ENCODE results near the gene C1QL3. TPM values are rescaled to one million over a fixed set of nuclear protein-coding genes. Genes with fewer than 3 reads are reported as not detected.

Gene C1QL3
- total and polyA plus RNA-seq, 2 of the 4 experiments (the other 2 are of a cell fraction): not detected

- ATAC-seq (ENCODE audit: low read depth): no peak
- Histone ChIP-seq H4K91ac (ENCODE audit: insufficient read depth, low read depth, low read length) (no peak overlapping the region), H4K8ac (ENCODE audit: low read depth in 2 of 2, low read length in 2 of 2) (no peak overlapping the region), H2BK20ac (ENCODE audit: low read depth, low read length) (no peak overlapping the region), H3K4me3 (ENCODE audit: insufficient read depth, low read depth, low read length) (no peak overlapping the region), H3K27me3 (ENCODE audit: control insufficient read depth, insufficient read depth, low read length) (no peaks in the 10 kb centered on the region), H3K56ac (ENCODE audit: extremely low read depth, insufficient read depth, low read length) (no peak overlapping the region), H2BK15ac (ENCODE audit: low read depth, low read length) (no peak overlapping the region), H3K9me1 (ENCODE audit: insufficient read depth, low read length) (no peaks in the 10 kb centered on the region), H3K18ac (ENCODE audit: low read depth, low read length) (no peak overlapping the region), H3K4me1 (ENCODE audit: control insufficient read depth, insufficient read depth, low read length) (no peaks in the 10 kb centered on the region), H3K36me3 (ENCODE audit: control insufficient read depth, insufficient read depth, low read length) (no peaks in the 10 kb centered on the region), H2BK5ac (ENCODE audit: low read depth, low read length, poor library complexity, severe bottlenecking) (no peak overlapping the region), H2AK5ac (ENCODE audit: low read depth, low read length) (no peak overlapping the region), H3K23ac (ENCODE audit: low read depth, low read length) (no peak overlapping the region), H3K14ac (replicated peaks; ENCODE audit: low read depth, low read length) (no peak overlapping the region), H4K5ac (ENCODE audit: low read depth, low read length) (no peak overlapping the region), H3K9ac (ENCODE audit: low read depth, low read length) (no peak overlapping the region), H3K9me3 (ENCODE audit: control insufficient read depth, insufficient read depth, low read length) (no peaks in the 10 kb centered on the region), H3K79me1 (ENCODE audit: low read depth in 1 of 2, low read length in 2 of 2) (no peaks in the 10 kb centered on the region), H4K20me1 (ENCODE audit: insufficient read depth, low read length) (no peaks in the 10 kb centered on the region), H2BK120ac (ENCODE audit: low read depth, low read length) (no peak overlapping the region), H2AFZ (replicated peaks; ENCODE audit: low read length, poor library complexity) (no peak overlapping the region), H2AK9ac (replicated peaks; ENCODE audit: low read depth, low read length, poor library complexity) (no peak overlapping the region), H3K27ac (ENCODE audit: insufficient read depth, low read length) (no peak overlapping the region), H3K4me2 (ENCODE audit: low read depth, low read length) (no peak overlapping the region), H3K4ac (ENCODE audit: low read depth, low read length) (no peak overlapping the region)
- intact Hi-C loops (cut with micrococcal nuclease) (no loop called here), in situ Hi-C loops (cut with MboI; ENCODE audit: low sequenced_read_pairs) (no loop called here), dilution Hi-C loops (cut with HindIII; ENCODE audit: low sequenced_read_pairs, unreplicated experiment) (no loop called here)
- DNase-seq: no peak
- ChIA-PET CTCF (no interaction called here), POLR2A (ENCODE audit: unreplicated experiment) (interaction anchor here (0.6 kb wide), 1 partner anchor 15 kb away, joined by 7 read pairs; no protein-coding TSS in a partner anchor)
- TF ChIP-seq, protein P1, sequence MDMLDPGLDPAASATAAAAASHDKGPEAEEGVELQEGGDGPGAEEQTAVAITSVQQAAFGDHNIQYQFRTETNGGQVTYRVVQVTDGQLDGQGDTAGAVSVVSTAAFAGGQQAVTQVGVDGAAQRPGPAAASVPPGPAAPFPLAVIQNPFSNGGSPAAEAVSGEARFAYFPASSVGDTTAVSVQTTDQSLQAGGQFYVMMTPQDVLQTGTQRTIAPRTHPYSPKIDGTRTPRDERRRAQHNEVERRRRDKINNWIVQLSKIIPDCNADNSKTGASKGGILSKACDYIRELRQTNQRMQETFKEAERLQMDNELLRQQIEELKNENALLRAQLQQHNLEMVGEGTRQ (IDR thresholded peaks at IDR 0.05; ENCODE audit: low read depth, low read length): no peak
- TF ChIP-seq CEBPB (IDR thresholded peaks at IDR 0.05; ENCODE audit: low read depth, low read length) (no peak), RAD21 (IDR thresholded peaks at IDR 0.05; ENCODE audit: low read length) (no peak), CHD1 (IDR thresholded peaks at IDR 0.05; ENCODE audit: low read depth, low read length) (no peak)
- TF ChIP-seq, protein P2, sequence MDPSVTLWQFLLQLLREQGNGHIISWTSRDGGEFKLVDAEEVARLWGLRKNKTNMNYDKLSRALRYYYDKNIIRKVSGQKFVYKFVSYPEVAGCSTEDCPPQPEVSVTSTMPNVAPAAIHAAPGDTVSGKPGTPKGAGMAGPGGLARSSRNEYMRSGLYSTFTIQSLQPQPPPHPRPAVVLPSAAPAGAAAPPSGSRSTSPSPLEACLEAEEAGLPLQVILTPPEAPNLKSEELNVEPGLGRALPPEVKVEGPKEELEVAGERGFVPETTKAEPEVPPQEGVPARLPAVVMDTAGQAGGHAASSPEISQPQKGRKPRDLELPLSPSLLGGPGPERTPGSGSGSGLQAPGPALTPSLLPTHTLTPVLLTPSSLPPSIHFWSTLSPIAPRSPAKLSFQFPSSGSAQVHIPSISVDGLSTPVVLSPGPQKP (IDR thresholded peaks at IDR 0.05; ENCODE audit: borderline replicate concordance, low read depth, low read length): no peak
- WGBS, 2 experiments (ENCODE audit: extremely low coverage in 2 of 2, insufficient read length in 1 of 2): no CpG with 5 or more reads among the region's 4 CpGs
- no TSS peak for BruUV-seq (replicated peaks)
These were observed 42.9 kb downstream of the C1QL3 start for GRCh38 chr10:16478801-16479200.
